Smooth muscle cell (in vitro differentiated cells): ENCODE measurements around the gene MAD1L1. TPM values are rescaled to one million over a fixed set of nuclear protein-coding genes. Genes with fewer than 3 reads are reported as not detected.
"Not testable (repeated sequence)": the region's sequence is repeated elsewhere in the genome, so short reads cannot be mapped to it uniquely, and the experiment has no call there.

Source experiments
- DNase-seq: peaks from one replicate; lab custom pipeline; 2025; ENCODE audit not compliant: unreplicated experiment; lab: John Stamatoyannopoulos, UW
- H2AFZ ChIP-seq: fragments of 200-600 bp; sonication (generic); 2 replicates; pipeline ENCODE4 v1.6.0; 2016; ENCODE audit warnings: antibody characterized with exemption, low read depth, mild to moderate bottlenecking
- H3F3A ChIP-seq: fragments of 200-600 bp; sonication (generic); 2 replicates; pipeline ENCODE4 v1.6.0; 2017; ENCODE audit warnings: antibody characterized with exemption, low read depth
- H3K27ac ChIP-seq: fragments of 200-600 bp; sonication (generic); 2 replicates; pipeline ENCODE4 v1.5.1; 2016; ENCODE audit warnings: low read depth, mild to moderate bottlenecking
- H3K27me3 ChIP-seq: fragments of 200-600 bp; sonication (generic); 2 replicates; pipeline ENCODE4 v1.6.1; 2016; ENCODE audit warnings: low read depth, mild to moderate bottlenecking
- H3K36me3 ChIP-seq: fragments of 200-600 bp; sonication (generic); 2 replicates; pipeline ENCODE4 v1.5.1; 2016; ENCODE audit warnings: low read depth
- H3K4me1 ChIP-seq: fragments of 200-600 bp; sonication (generic); 2 replicates; pipeline ENCODE4 v1.5.1; 2016; ENCODE audit warnings: low read depth
- H3K4me2 ChIP-seq: fragments of 200-600 bp; sonication (generic); 2 replicates; pipeline ENCODE4 v1.6.0; 2016; ENCODE audit warnings: mild to moderate bottlenecking
- H3K4me3 ChIP-seq: fragments of 200-600 bp; sonication (generic); 2 replicates; pipeline ENCODE4 v1.5.1; 2016; ENCODE audit warnings: mild to moderate bottlenecking
- H3K79me2 ChIP-seq: fragments of 200-600 bp; sonication (generic); 2 replicates; pipeline ENCODE4 v1.6.0; 2016; ENCODE audit warnings: low read depth, mild to moderate bottlenecking
- H3K9ac ChIP-seq: fragments of 200-600 bp; sonication (generic); 2 replicates; pipeline ENCODE4 v1.6.0; 2016; ENCODE audit warnings: low read depth
- H3K9me3 ChIP-seq: fragments of 200-600 bp; sonication (generic); replicated peaks from 2 replicates; pipeline ENCODE4 v1.5.1; 2016; ENCODE audit warnings: low read depth
- H4K20me1 ChIP-seq: fragments of 200-600 bp; sonication (generic); 2 replicates; pipeline ENCODE4 v1.6.0; 2016; ENCODE audit warnings: low read depth
- CTCF ChIP-seq: fragments of 200-600 bp; sonication (generic); IDR thresholded peaks from 2 replicates; pipeline ENCODE4 v1.5.1; 2017; ENCODE audit warnings: borderline replicate concordance, mild to moderate bottlenecking, antibody characterized with exemption; ENCODE audit not compliant: insufficient read depth, poor library complexity, severe bottlenecking
- WGBS: methylation state at CpG from one replicate; pipeline ENCODE4 v1.1.7; 2016; ENCODE audit warnings: low lambda C conversion rate; 5-methylcytosine and 5-hydroxymethylcytosine counted together
- polyA plus RNA-seq: library from polyadenylated mRNA; unstranded; fragments of >200 nt; fragmentation: Nextera tagmentation; extraction: Ambion mirVana; gene quantifications from 2 replicates; pipeline ENCODE4 v1.2.1, GENCODE V29; 2016
- total RNA-seq: library from RNA; depleted of rRNA; stranded (reverse); fragments of >200 nt; gene quantifications from 2 replicates; pipeline ENCODE4 v1.2.3, GENCODE V29; 2014

MAD1L1 gene
- total and polyA plus RNA-seq, 2 experiments from 2014 or later, result 33.4 to 60.7 TPM

DNA sequence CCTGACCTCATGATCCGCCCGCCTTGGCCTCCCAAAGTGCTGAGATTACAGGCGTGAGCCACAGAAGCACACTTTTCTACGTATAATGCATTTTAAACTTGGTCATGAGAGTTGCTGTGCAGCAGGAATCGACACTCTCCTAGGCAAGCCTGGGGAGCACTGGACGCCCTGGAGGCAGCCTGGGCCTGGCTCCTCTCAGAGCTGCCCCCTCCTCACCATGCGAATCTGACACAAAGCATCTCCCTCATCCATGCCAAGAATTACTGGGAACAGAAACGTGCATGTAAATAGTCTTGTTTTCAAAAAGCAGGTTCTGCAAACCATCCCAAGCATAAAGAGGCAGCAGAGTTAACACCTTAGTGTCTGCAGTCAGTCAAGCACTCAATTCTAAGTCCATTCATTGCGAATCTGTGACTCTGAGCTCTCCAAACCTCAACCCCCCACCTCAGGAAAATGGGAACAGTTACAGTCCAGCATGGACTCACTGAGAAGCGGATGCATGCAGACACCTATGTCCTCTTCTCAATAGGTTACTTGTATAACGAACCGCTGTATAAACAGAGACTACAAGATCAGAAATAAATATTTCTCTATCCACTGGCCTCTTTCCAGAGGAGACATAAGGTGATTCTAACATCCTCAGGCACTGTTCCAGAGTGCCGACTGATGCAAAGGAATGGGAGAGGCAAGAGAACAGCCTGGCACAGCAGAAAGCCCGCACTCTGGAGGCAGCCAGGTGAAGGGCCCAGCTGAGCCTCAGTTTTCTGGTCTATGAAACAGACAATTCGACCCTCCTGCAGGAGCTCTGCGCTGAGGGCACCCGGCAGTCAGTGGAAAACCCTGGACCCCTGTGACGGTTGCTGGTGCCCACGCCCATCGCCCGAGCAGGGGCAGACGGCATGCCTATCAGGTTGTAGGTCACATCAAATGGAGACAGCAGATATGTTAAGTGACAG lies 68.9 kb downstream of the MAD1L1 start:
- H3K27ac ChIP-seq, result no peak overlapping the region
- H3K9me3 ChIP-seq, result no peaks in the 10 kb centered on the region
- H4K20me1 ChIP-seq, result peaks cover 18% of the 10 kb centered on the region
- H3K4me1 ChIP-seq, result peaks cover 15% of the 10 kb centered on the region
- H3K36me3 ChIP-seq, result no peaks in the 10 kb centered on the region
- H3K4me3 ChIP-seq, result no peak overlapping the region
- no peaks in the 10 kb centered on the region for H3K79me2 ChIP-seq
- no peak for TF ChIP-seq CTCF
- 89% methylated on average over 22 of the region's 22 CpGs for WGBS
- H2AFZ ChIP-seq, result no peak overlapping the region
- no peak overlapping the region for H3K4me2 ChIP-seq
- no peak overlapping the region for H3K9ac ChIP-seq
- no peak for DNase-seq
- H3F3A ChIP-seq, result no peaks in the 10 kb centered on the region
- no peaks in the 10 kb centered on the region for H3K27me3 ChIP-seq

DNA sequence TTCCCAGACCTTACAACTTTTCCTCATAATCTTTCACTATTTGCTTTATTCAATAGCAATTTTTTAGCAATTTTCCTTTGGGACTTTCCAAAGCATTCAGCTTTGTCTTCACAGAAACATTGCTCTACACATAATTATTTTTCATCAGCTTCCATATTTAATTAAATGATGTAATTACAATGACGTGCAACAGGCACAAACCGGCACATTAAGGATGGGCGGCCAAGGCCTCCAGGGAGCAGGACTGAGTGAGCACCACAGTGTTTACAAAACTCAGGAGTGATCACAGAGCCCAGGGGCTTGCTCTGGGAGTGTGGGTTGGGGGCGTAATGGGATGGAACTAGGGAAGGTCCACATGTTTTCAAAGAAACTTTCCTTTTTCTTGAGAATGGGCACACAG lies 69.8 kb downstream of the MAD1L1 start:
- H3K27ac ChIP-seq, result no peak overlapping the region
- no peak overlapping the region for H3K9ac ChIP-seq
- peaks cover 27% of the 10 kb centered on the region for H4K20me1 ChIP-seq
- no peak for TF ChIP-seq CTCF
- H3K4me3 ChIP-seq, result no peak overlapping the region
- DNase-seq, result no peak
- 83% methylated on average over 4 of the region's 4 CpGs for WGBS
- no peaks in the 10 kb centered on the region for H3F3A ChIP-seq
- H3K27me3 ChIP-seq, result no peaks in the 10 kb centered on the region
- H3K4me1 ChIP-seq, result peaks cover 18% of the 10 kb centered on the region
- H3K79me2 ChIP-seq, result no peaks in the 10 kb centered on the region
- no peaks in the 10 kb centered on the region for H3K36me3 ChIP-seq
- H3K9me3 ChIP-seq, result no peaks in the 10 kb centered on the region
- H3K4me2 ChIP-seq, result no peak overlapping the region
- H2AFZ ChIP-seq, result no peak overlapping the region

DNA sequence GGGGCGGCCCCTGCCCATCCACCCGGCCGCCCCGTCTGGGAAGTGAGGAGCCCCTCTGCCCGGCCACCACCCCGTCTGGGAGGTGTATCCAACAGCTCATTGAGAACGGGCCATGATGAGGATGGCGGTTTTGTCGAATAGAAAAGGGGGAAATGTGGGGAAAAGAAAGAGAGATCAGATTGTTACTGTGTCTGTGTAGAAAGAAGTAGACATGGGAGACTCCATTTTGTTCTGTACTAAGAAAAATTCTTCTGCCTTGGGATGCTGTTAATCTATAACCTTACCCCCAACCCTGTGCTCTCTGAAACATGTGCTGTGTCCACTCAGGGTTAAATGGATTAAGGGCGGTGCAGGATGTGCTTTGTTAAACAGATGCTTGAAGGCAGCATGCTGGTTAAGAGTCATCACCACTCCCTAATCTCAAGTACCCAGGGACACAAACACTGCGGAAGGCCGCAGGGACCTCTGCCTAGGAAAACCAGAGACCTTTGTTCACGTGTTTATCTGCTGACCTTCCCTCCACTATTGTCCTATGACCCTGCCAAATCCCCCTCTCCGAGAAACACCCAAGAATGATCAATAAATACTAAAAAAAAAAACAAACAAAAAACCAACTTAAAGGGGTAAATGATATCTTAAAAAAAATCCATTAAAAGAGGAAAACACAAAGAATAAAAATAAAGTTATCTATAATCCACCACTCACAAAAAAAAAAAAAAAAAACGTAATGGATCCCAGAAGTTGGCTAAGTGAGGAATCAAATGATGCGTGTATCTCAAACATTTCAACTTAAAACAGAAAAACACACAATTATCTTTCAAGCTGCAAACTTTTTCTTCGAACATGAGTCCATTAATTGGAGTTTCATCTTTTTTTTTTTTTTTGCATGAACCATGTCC lies 70.5 kb downstream of the MAD1L1 start:
- not testable (repeated sequence) for H3K4me2 ChIP-seq, H3K27ac ChIP-seq

DNA sequence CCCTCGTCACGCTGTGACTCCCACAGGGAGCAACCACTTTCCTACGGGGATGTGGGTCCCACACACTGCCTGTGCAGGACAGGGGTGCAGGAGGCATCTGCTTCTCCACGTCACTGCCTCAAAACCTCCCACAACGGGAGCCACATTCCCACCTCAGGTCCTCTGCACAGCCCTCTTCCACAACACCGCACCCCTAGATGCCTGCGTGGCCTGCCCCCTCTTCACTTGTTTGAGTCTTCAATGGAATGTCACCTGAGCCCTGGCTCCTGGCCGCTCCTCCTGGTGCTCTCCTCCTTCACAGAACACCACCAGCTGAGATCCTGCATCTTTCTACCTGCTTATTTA lies 73.6 kb downstream of the MAD1L1 start:
- no peak overlapping the region for H3K4me3 ChIP-seq
- peaks cover 22% of the 10 kb centered on the region for H3K4me1 ChIP-seq
- no peak overlapping the region for H2AFZ ChIP-seq
- H3K36me3 ChIP-seq, result no peaks in the 10 kb centered on the region
- no peak overlapping the region for H3K9ac ChIP-seq
- peaks cover 52% of the 10 kb centered on the region for H4K20me1 ChIP-seq
- no peak overlapping the region for H3K27ac ChIP-seq
- WGBS, result 93% methylated on average over 8 of the region's 8 CpGs
- TF ChIP-seq CTCF, result no peak
- no peaks in the 10 kb centered on the region for H3K79me2 ChIP-seq
- no peaks in the 10 kb centered on the region for H3K27me3 ChIP-seq
- DNase-seq, result no peak
- no peaks in the 10 kb centered on the region for H3K9me3 ChIP-seq
- H3K4me2 ChIP-seq, result no peak overlapping the region
- no peaks in the 10 kb centered on the region for H3F3A ChIP-seq

More for the DNA sequence above, 70.5 kb downstream of the MAD1L1 start:
- not testable (repeated sequence) for H3K9ac ChIP-seq, H3K36me3 ChIP-seq, H3F3A ChIP-seq, H2AFZ ChIP-seq, H3K4me3 ChIP-seq, DNase-seq, H3K9me3 ChIP-seq, H3K79me2 ChIP-seq, H3K27me3 ChIP-seq
- Histone ChIP-seq H4K20me1 (peaks cover 34% of the 10 kb centered on the region), H3K4me1 (peaks cover 22% of the 10 kb centered on the region)
- 75% methylated on average over 14 of the region's 17 CpGs for WGBS
